ENCODE results near the gene CDY1.
"Not testable (repeated sequence)": the region's sequence is repeated elsewhere in the genome, so short reads cannot be mapped to it uniquely, and the experiment has no call there.

Gene CDY1, protein sequence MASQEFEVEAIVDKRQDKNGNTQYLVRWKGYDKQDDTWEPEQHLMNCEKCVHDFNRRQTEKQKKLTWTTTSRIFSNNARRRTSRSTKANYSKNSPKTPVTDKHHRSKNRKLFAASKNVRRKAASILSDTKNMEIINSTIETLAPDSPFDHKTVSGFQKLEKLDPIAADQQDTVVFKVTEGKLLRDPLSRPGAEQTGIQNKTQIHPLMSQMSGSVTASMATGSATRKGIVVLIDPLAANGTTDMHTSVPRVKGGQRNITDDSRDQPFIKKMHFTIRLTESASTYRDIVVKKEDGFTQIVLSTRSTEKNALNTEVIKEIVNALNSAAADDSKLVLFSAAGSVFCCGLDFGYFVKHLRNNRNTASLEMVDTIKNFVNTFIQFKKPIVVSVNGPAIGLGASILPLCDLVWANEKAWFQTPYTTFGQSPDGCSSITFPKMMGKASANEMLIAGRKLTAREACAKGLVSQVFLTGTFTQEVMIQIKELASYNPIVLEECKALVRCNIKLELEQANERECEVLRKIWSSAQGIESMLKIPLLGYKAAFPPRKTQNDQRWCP

GRCh38 chrY:25621817-25622216 lies at the start of gene CDY1:
Gene CDY1 (plus strand): TSS chrY:25622117. CDS start chrY:25622443, 326 bp downstream.
- not testable (repeated sequence) for DNase-seq

DNA sequence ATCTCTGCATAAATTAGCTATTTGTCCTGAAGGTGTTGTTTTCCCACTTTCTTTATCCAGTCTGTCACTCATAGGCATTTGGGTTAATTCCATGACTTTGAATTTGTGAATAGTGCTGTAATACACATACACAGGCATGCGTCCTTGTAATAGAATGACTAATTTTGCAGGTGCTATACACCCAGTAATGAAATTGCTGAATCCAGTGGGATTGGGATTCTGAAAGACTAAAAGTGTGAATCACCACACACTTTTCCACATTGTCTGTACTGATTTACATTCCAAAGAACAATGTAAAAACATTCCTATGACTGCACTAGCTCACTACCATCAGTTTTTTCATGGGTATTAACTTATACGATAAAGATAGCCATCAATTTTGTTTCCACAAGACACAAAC lies 28.6 kb upstream of the CDY1 start:
- DNase-seq = not testable (repeated sequence)

DNA sequence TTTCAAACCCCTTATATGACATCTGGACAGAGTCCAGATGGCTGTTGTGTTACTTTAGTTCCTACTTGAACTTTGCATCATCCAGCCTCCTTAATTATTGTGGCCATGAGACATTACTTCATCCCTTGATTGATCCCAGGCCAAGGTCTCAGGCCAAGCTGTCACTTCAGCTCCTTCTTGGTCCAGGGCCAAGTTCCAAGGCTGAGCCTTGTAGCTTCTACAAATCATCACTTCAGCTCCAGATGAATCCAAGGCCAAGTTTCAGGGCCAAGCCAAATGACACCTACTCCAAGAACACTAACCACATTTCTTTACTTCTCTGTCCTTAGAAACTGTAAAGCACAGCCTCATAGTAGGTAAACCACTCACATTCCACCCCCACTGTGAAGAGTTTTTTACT lies 1.7 kb upstream of the CDY1 start:
- not testable (repeated sequence) for DNase-seq

- not testable (repeated sequence) for DNase-seq
These were observed 4.6 kb downstream of the CDY1 start for GRCh38 chrY:25626524-25626923.

DNA sequence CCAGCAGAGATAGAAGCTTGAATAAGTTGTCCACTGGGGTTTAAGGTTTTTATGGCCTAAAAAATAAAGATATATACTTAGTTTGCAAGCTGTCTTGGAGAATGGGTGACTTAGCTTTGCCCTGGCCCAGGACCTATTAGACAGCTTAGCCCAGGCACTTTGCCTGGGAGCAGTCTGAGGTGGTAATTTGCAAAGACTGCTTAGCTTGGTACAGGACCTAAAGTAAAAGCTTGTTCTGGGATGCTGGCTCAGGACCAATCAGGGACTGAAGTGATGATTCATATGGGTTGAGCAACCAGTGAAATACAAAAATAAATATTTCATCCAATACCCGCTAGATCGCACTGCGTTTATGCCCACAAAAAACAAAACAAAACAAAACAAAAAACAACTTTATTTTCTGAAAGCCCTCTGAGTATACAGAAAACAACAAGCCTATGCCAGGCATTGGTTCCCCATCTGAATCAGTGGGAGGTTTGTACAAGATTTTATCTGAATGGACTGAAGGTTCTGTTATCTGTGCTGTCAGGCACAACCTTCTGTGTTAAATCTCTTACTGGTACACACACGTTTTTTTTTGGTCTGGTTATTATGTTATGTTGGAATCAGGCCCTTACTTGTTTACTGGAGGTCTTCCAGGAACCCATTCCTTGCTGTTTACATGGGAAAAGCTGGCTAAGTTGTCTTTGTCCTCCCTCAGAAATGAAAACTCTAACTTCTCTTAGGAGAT lies 8.6 kb downstream of the CDY1 start:
- DNase-seq = not testable (repeated sequence)

DNA sequence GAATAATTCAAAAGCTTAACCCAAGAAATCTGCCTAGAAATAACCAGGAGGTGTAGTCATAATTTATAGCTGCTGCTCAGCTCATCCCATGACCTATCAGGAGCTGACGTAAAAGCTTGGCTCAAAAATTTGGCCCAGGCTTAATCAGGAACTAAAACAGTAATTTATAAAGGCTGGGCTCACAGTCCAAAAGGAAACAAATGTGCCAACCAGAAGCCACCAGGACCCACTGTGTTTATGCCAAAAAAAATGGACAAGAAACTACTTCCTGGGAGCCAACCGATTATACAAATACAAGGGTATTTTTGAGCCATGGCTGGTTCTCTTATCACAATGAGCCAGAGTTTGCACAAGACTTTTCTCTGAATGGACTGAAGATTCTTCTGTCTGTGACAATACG lies 17.9 kb downstream of the CDY1 start:
- not testable (repeated sequence) for DNase-seq

- DNase-seq = not testable (repeated sequence)
These were observed 21.4 kb downstream of the CDY1 start for GRCh38 chrY:25643024-25643915.
